IMR-90 (cell line): ENCODE data around the gene PKP4. TPM values are rescaled to one million over a fixed set of nuclear protein-coding genes. Genes with fewer than 3 reads are reported as not detected.
A peak's percentile ranks its signal among the peaks of the same experiment; 100 is the strongest.

Source experiments
- ATAC-seq: fragments of 200-7000 bp; cut with Tn5 transposase; 2 replicates; pipeline ENCODE4 v1.9.1; 2020; ENCODE audit warnings: low read depth, mild to moderate bottlenecking, moderate library complexity
- BruUV-seq: library from RNA; stranded (reverse); fragments of 400-500 nt; replicated peaks from 2 replicates; lab custom pipeline; 2021; lab: Mats Ljungman, UMichigan
- CTCF ChIA-PET: fragments of 300-600 bp; formaldehyde crosslinking; extraction: SDS; loops from one replicate; lab custom pipeline; 2021; ENCODE audit warnings: antibody characterized with exemption; lab: Yijun Ruan, JAX
- POLR2A ChIA-PET: fragments of 300-600 bp; sonication (Branson Sonifier 250); formaldehyde crosslinking; loops from one replicate; lab custom pipeline; 2022; ENCODE audit warnings: antibody characterized with exemption; ENCODE audit not compliant: unreplicated experiment; lab: Charles Lee
- DNase-seq: peaks from one replicate; pipeline ENCODE4 v3.0.0; 2013
- H2AFZ ChIP-seq: replicated peaks from 2 replicates; pipeline ENCODE3; 2013; ENCODE audit warnings: low read length, mild to moderate bottlenecking; ENCODE audit not compliant: poor library complexity
- H2AK5ac ChIP-seq: 2 replicates; pipeline ENCODE4 v1.6.1; 2013; ENCODE audit warnings: low read depth, low read length, inconsistent platforms
- H2AK9ac ChIP-seq: replicated peaks from 2 replicates; pipeline ENCODE3; 2013; ENCODE audit warnings: mild to moderate bottlenecking, low read depth, low read length, moderate library complexity; ENCODE audit not compliant: poor library complexity
- H2BK120ac ChIP-seq: 2 replicates; pipeline ENCODE4 v1.6.1; 2013; ENCODE audit warnings: low read depth, low read length, inconsistent platforms
- H2BK15ac ChIP-seq: 3 replicates; pipeline ENCODE4 v1.6.1; 2013; ENCODE audit warnings: low read depth, low read length, inconsistent platforms
- H2BK20ac ChIP-seq: 2 replicates; pipeline ENCODE4 v1.6.1; 2013; ENCODE audit warnings: low read depth, mild to moderate bottlenecking, inconsistent platforms, low read length, moderate library complexity
- H2BK5ac ChIP-seq: 2 replicates; pipeline ENCODE4 v1.6.1; 2013; ENCODE audit warnings: mild to moderate bottlenecking, low read depth, low read length, inconsistent platforms; ENCODE audit not compliant: poor library complexity, severe bottlenecking
- H3K14ac ChIP-seq: replicated peaks from 2 replicates; pipeline ENCODE4 v1.6.1; 2013; ENCODE audit warnings: low read depth, low read length, inconsistent platforms
- H3K18ac ChIP-seq: 2 replicates; pipeline ENCODE4 v1.6.1; 2013; ENCODE audit warnings: low read depth, low read length, control low read depth
- H3K23ac ChIP-seq: 2 replicates; pipeline ENCODE4 v1.6.1; 2013; ENCODE audit warnings: low read depth, low read length, inconsistent platforms
- H3K27ac ChIP-seq: 2 replicates; pipeline ENCODE4 v1.5.1; 2013; ENCODE audit warnings: mild to moderate bottlenecking, control low read depth, low read length; ENCODE audit not compliant: insufficient read depth
- H3K27me3 ChIP-seq: 2 replicates; pipeline ENCODE4 v1.6.1; 2013; ENCODE audit warnings: low read length; ENCODE audit not compliant: control insufficient read depth, insufficient read depth
- H3K36me3 ChIP-seq: 2 replicates; pipeline ENCODE4 v1.6.1; 2013; ENCODE audit warnings: low read length, mixed read lengths; ENCODE audit not compliant: control insufficient read depth, insufficient read depth
- H3K4ac ChIP-seq: 2 replicates; pipeline ENCODE4 v1.6.1; 2013; ENCODE audit warnings: low read depth, low read length, inconsistent platforms
- H3K4me1 ChIP-seq: 2 replicates; pipeline ENCODE4 v1.6.1; 2013; ENCODE audit warnings: low read length, mixed read lengths; ENCODE audit not compliant: control insufficient read depth, insufficient read depth
- H3K4me2 ChIP-seq: 2 replicates; pipeline ENCODE4 v1.6.1; 2013; ENCODE audit warnings: low read depth, mild to moderate bottlenecking, control low read depth, low read length, moderate library complexity
- H3K4me3 ChIP-seq: 2 replicates; pipeline ENCODE4 v1.5.1; 2013; ENCODE audit warnings: low read depth, mild to moderate bottlenecking, control low read depth, low read length, moderate library complexity; ENCODE audit not compliant: insufficient read depth
- H3K56ac ChIP-seq: 2 replicates; pipeline ENCODE4 v1.6.1; 2013; ENCODE audit warnings: low read length, inconsistent platforms; ENCODE audit not compliant: insufficient read depth; ENCODE audit errors: extremely low read depth
- H3K79me1 ChIP-seq, 2 experiments: 2 replicates each; pipeline ENCODE4 v1.6.1; 2013; ENCODE audit warnings: low read length in 2 of 2, inconsistent platforms in 1 of 2, low read depth in 1 of 2
- H3K9ac ChIP-seq: 2 replicates; pipeline ENCODE4 v1.6.1; 2013; ENCODE audit warnings: low read depth, low read length, control low read depth
- H3K9me1 ChIP-seq: 2 replicates; pipeline ENCODE4 v1.6.1; 2013; ENCODE audit warnings: low read length, inconsistent platforms; ENCODE audit not compliant: insufficient read depth
- H3K9me3 ChIP-seq: 2 replicates; pipeline ENCODE4 v1.6.1; 2013; ENCODE audit warnings: low read length; ENCODE audit not compliant: control insufficient read depth, insufficient read depth
- H4K20me1 ChIP-seq: 2 replicates; pipeline ENCODE4 v1.6.1; 2013; ENCODE audit warnings: low read length, inconsistent platforms; ENCODE audit not compliant: insufficient read depth
- H4K5ac ChIP-seq: 2 replicates; pipeline ENCODE4 v1.6.1; 2013; ENCODE audit warnings: mild to moderate bottlenecking, low read depth, low read length, control low read depth
- H4K8ac ChIP-seq, 2 experiments: 2 replicates each; pipeline ENCODE4 v1.6.1; 2013; ENCODE audit warnings: low read depth in 2 of 2, low read length in 2 of 2, control low read depth in 1 of 2, inconsistent platforms in 1 of 2
- H4K91ac ChIP-seq: 2 replicates; pipeline ENCODE4 v1.6.1; 2013; ENCODE audit warnings: low read depth, low read length, inconsistent platforms; ENCODE audit not compliant: insufficient read depth
- BHLHE40 ChIP-seq: fragments of 150-350 bp; IDR thresholded peaks from 2 replicates; pipeline ENCODE4 v1.6.1; 2016; ENCODE audit warnings: mild to moderate bottlenecking, low read depth, low read length
- CEBPB ChIP-seq: IDR thresholded peaks from 2 replicates; pipeline ENCODE4 v1.6.1; 2012; ENCODE audit warnings: low read depth, low read length, improper control_type of control experiment
- CHD1 ChIP-seq: IDR thresholded peaks from 2 replicates; pipeline ENCODE4 v1.6.1; 2012; ENCODE audit warnings: low read depth, low read length, improper control_type of control experiment
- CTCF ChIP-seq: conservative IDR thresholded peaks from 2 replicates; pipeline ENCODE4 v1.5.1; 2012; ENCODE audit warnings: mild to moderate bottlenecking, low read depth, low read length, improper control_type of control experiment
- ELK1 ChIP-seq: fragments of 150-350 bp; IDR thresholded peaks from 2 replicates; pipeline ENCODE4 v1.6.1; 2016; ENCODE audit warnings: low read depth, mild to moderate bottlenecking, low read length, moderate library complexity, borderline replicate concordance
- FOS ChIP-seq: fragments of 150-350 bp; IDR thresholded peaks from 2 replicates; pipeline ENCODE4 v1.6.1; 2016; ENCODE audit warnings: low read depth, low read length
- MAFK ChIP-seq: IDR thresholded peaks from 2 replicates; pipeline ENCODE4 v1.6.1; 2012; ENCODE audit warnings: low read depth, low read length, improper control_type of control experiment
- MAZ ChIP-seq: IDR thresholded peaks from 2 replicates; pipeline ENCODE4 v1.6.1; 2012; ENCODE audit warnings: low read depth, mild to moderate bottlenecking, low read length, improper control_type of control experiment, moderate library complexity, borderline replicate concordance
- MXI1 ChIP-seq: IDR thresholded peaks from 2 replicates; pipeline ENCODE4 v1.6.1; 2012; ENCODE audit warnings: low read depth, mild to moderate bottlenecking, low read length, moderate library complexity, borderline replicate concordance
- NFE2L2 ChIP-seq: fragments of 150-350 bp; IDR thresholded peaks from 2 replicates; pipeline ENCODE4 v1.6.1; 2016; ENCODE audit warnings: low read depth, mild to moderate bottlenecking, low read length
- POLR2A ChIP-seq: IDR thresholded peaks from 2 replicates; pipeline ENCODE4 v1.6.1; 2012; ENCODE audit warnings: mild to moderate bottlenecking, low read depth, low read length
- RAD21 ChIP-seq: IDR thresholded peaks from 2 replicates; pipeline ENCODE4 v1.6.1; 2012; ENCODE audit warnings: low read length, improper control_type of control experiment
- RCOR1 ChIP-seq: IDR thresholded peaks from 2 replicates; pipeline ENCODE4 v1.6.1; 2012; ENCODE audit warnings: mild to moderate bottlenecking, low read length, improper control_type of control experiment; ENCODE audit not compliant: insufficient replicate concordance
- RFX5 ChIP-seq: IDR thresholded peaks from 2 replicates; pipeline ENCODE4 v1.8.0; 2012; ENCODE audit warnings: low read depth, mild to moderate bottlenecking, low read length, moderate library complexity
- SMC3 ChIP-seq: fragments of 150-350 bp; IDR thresholded peaks from 2 replicates; pipeline ENCODE4 v1.6.1; 2016; ENCODE audit warnings: low read depth, mild to moderate bottlenecking, antibody characterized with exemption, low read length, moderate library complexity
- USF2 ChIP-seq: fragments of 150-350 bp; IDR thresholded peaks from 2 replicates; pipeline ENCODE4 v1.6.1; 2017; ENCODE audit warnings: mild to moderate bottlenecking, antibody characterized with exemption, low read length, low read depth
- WGBS, 2 experiments: methylation state at CpG; one replicate each; pipeline versions ENCODE4 v1.1.5 to v1.1.7; 2013; ENCODE audit warnings: missing lambda C conversion rate in 2 of 2; ENCODE audit not compliant: insufficient read length in 1 of 2; ENCODE audit errors: extremely low coverage in 2 of 2; 5-methylcytosine and 5-hydroxymethylcytosine counted together
- dilution Hi-C: fragments of 300-500 bp; cut with HindIII; formaldehyde crosslinking; loops from one replicate; pipeline ENCODE4 v1.14.3; 2018; ENCODE audit warnings: low sequenced_read_pairs; ENCODE audit not compliant: unreplicated experiment
- in situ Hi-C: fragments of 300-500 bp; cut with MboI; formaldehyde crosslinking; loops from 3 replicates; pipeline ENCODE4 v1.14.3; 2019; ENCODE audit warnings: low sequenced_read_pairs, inconsistent platforms, mixed read lengths
- intact Hi-C: fragments of 100-400 bp; cut with micrococcal nuclease; formaldehyde crosslinking; loops from 2 replicates; pipeline ENCODE4 v1.10.0; 2022
- polyA plus RNA-seq, 3 experiments: library from polyadenylated mRNA; depleted of rRNA; stranded (reverse); fragments of >200 nt; gene quantifications; 2 replicates each; pipeline ENCODE4 v1.2.3, GENCODE V29; 2012; ENCODE audit warnings: low replicate concordance in 1 of 3
- total RNA-seq: library from RNA; depleted of rRNA; stranded (reverse); fragments of >200 nt; gene quantifications from 2 replicates; pipeline ENCODE4 v1.2.3, GENCODE V29; 2012

Gene PKP4
- total and polyA plus RNA-seq, 2 of the 4 experiments (the other 2 are of a cell fraction) = 20.1 to 37.8 TPM

DNA sequence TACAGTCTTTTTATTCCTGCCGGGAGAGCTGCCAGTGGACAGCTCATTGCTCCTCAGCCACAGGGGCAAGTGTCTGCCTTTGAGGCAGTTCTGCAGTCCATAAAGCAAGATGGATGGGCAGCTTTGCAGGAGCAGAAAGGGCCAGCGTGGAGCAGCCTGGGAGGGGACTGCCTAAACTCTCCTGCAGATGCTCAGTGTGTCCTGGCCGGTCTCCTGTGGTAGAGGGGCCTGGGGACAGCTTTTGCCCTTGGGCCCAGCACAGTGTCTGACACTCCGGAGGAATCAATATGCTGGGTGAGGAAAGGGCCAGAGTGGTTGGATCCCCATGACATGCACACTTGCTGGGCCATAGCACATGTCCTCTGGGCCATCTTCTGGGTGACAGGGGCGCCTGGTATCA, 272.7 kb downstream of the PKP4 start:
- WGBS, 2 experiments = no CpG with 5 or more reads among the region's 5 CpGs
- Histone ChIP-seq H2BK20ac (no peak overlapping the region), H3K14ac (no peak overlapping the region), H4K91ac (no peak overlapping the region), H3K9ac (no peak overlapping the region), H3K4me1 (peaks cover 2% of the 10 kb centered on the region; the same call in 1 of the 2 replicates), H2BK120ac (no peak overlapping the region), H3K36me3 (no peaks in the 10 kb centered on the region), H4K5ac (no peak overlapping the region), H2BK15ac (no peak overlapping the region), H2AFZ (no peak overlapping the region), H3K23ac (no peak overlapping the region), H3K27ac (no peak overlapping the region), H3K18ac (no peak overlapping the region), H3K9me3 (no peaks in the 10 kb centered on the region), H4K8ac (no peak overlapping the region), H3K56ac (no peak overlapping the region), H3K4me3 (no peak overlapping the region), H3K9me1 (no peaks in the 10 kb centered on the region; the same call in 1 of the 2 replicates), H3K4ac (no peak overlapping the region), H3K79me1 (no peaks in the 10 kb centered on the region), H2BK5ac (no peak overlapping the region), H3K4me2 (no peak overlapping the region), H2AK9ac (no peak overlapping the region), H2AK5ac (no peak overlapping the region), H4K20me1 (no peaks in the 10 kb centered on the region), H3K27me3 (peaks cover 31% of the 10 kb centered on the region)
- dilution Hi-C loops = no loop called here
- ATAC-seq (peak; percentile 40; the same call in 1 of the 2 replicates), DNase-seq (peak; percentile 26)
- TF ChIP-seq USF2 (no peak), CHD1 (no peak), MXI1 (no peak), ELK1 (no peak), SMC3 (no peak), BHLHE40 (no peak), MAZ (no peak), NFE2L2 (no peak), CTCF (no peak), FOS (no peak), RCOR1 (no peak), POLR2A (no peak), RFX5 (no peak), CEBPB (no peak), MAFK (no peak), RAD21 (no peak)
- intact Hi-C loops = no loop called here
- POLR2A ChIA-PET = no interaction called here
- BruUV-seq = no TSS peak
- in situ Hi-C loops = no loop called here
- CTCF ChIA-PET = no interaction called here
